Liver (tissue), 3 donors: ENCODE data around the gene KLK10.

Experiments used
- ATF3 ChIP-seq: IDR thresholded peaks from 2 replicates; pipeline ENCODE4 v1.6.1; 2016; ENCODE audit warnings: antibody characterized with exemption
- CTCF ChIP-seq: fragments of 150-350 bp; IDR thresholded peaks from 2 replicates; pipeline ENCODE4 v1.5.1; 2017; ENCODE audit warnings: improper control_type of control experiment, low read depth, low read length; ENCODE audit not compliant: missing input control
- MAX ChIP-seq: IDR thresholded peaks from 2 replicates; pipeline ENCODE4 v1.6.1; 2016; ENCODE audit warnings: antibody characterized with exemption
- RAD21 ChIP-seq, 2 donors: IDR thresholded peaks; 2 replicates each; pipeline ENCODE4 v1.6.1; 2016; ENCODE audit warnings: antibody characterized with exemption in 2 of 2, mild to moderate bottlenecking in 2 of 2
- TAF1 ChIP-seq: conservative IDR thresholded peaks from 2 replicates; pipeline ENCODE4 v1.6.1; 2016; ENCODE audit warnings: antibody characterized with exemption, mild to moderate bottlenecking
- donor health status: healthy.
- donor health status: healthy.

- TF ChIP-seq CTCF (no peak), TAF1 (no peak), ATF3 (no peak), MAX (no peak), RAD21 (IDR thresholded peaks at IDR 0.05) (no peak)
Observed at GRCh38 chr19:50972795-50973376, 46.6 kb downstream of the KLK10 start.
